Measurements from ENCODE around the gene CSNK2A3.
"Not testable (repeated sequence)": the region's sequence is repeated elsewhere in the genome, so short reads cannot be mapped to it uniquely, and the experiment has no call there.

CSNK2A3 gene

GRCh38 chr11:11380340-11380739, 27.3 kb upstream of the CSNK2A3 start:
- DNase-seq (ENCODE audit: low read depth in 2 of 2), result no peak

- no peak for DNase-seq (ENCODE audit: low read depth in 2 of 2)
Measured at GRCh38 chr11:11379661-11380060, 26.6 kb upstream of the CSNK2A3 start.

DNA sequence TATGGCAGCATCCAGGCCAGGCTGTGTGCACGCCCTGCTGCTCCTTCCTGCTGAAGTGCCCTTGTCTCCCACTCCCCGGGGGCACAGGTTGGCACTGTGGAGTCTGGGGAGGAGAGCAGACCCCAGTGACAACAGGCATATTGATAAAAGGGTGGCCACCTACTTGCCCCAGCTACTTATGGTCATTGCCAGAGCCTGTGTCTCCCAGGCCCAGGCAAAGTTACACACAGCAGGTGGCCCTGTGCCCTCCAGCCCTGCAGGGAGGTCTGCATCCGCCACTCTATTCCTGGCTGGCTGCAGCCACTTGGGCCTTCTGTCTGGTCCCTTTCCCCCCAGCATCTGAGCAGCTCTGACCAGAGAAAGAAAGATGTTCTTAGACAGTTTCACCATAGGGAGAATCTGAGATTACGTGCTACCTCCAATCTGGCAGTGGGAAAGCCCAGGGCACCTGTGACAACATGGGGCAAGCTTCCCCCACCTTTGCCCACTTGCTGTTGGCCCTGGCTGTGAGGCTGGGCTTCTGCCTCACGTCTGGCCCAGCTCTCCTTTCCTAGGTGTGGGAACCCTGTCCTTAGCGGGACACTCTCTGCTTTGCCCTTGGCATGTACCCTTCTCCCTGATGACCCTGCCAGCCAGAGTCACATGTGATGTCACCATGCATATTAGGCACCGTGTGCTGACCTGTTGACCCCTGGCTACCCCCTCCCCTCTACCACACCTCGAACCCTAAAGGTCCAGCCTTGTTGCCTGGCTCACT, 25.3 kb upstream of the CSNK2A3 start:
- no peak for DNase-seq (ENCODE audit: low read depth in 2 of 2)

DNA sequence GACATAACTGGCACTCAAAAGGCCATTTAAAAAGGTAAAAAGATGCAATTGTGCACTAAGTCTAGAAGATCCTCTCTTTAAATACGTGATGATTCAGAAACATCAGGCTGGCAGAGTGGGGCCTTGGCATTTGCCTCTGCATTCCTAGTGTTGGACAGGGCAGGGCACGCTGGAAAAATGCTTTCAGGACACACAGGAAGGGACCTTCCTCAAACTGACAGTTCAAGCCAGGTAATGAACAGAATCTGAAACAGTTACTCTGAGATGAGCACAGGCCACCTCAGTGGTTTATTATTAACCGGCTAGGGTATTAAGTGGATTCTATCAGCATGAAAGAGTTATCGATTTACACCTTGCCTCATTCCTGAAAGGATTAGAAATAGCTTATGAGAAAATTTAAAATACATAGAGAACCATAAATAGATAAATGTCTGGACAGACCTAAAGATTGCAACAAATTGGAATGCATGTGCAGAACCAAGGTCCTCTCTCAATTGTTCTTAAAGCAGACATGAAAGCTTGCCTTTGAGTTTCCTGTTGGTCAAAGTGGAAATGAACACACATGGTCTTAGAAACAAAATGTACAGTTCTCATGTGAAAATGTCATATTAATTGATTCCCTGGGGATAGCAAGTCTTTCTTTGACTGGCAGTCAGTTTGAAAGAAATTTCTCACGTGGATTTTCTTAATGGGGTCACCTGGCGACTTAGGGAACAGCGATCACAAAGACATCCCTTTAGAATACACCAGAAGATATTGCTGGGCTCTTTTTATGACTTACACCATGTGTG, 21.5 kb upstream of the CSNK2A3 start:
- DNase-seq (ENCODE audit: low read depth in 2 of 2), result no peak

- DNase-seq (ENCODE audit: low read depth in 2 of 2), result no peak
Measured at GRCh38 chr11:11373934-11374333, 20.9 kb upstream of the CSNK2A3 start.

GRCh38 chr11:11372461-11372860, 19.4 kb upstream of the CSNK2A3 start:
- DNase-seq (ENCODE audit: low read depth in 2 of 2), result no peak

DNA sequence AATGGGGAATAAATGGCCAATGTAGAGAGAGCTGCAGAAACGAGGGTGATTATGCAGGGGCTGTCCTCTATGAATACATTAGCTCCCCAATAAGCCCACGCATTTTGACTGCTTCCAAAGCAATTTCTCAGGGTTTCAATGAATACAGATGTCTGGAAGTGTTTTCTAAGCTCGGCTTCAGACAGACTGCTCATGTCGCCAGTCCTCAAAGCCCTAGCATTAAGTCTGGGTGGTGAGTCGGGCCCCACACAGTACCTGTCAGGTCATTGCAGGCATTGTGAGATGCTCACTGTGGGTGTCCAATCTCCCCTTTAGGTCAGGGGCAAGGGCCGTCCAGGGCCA, 17.9 kb upstream of the CSNK2A3 start:
- DNase-seq (ENCODE audit: low read depth in 2 of 2), result no peak

DNA sequence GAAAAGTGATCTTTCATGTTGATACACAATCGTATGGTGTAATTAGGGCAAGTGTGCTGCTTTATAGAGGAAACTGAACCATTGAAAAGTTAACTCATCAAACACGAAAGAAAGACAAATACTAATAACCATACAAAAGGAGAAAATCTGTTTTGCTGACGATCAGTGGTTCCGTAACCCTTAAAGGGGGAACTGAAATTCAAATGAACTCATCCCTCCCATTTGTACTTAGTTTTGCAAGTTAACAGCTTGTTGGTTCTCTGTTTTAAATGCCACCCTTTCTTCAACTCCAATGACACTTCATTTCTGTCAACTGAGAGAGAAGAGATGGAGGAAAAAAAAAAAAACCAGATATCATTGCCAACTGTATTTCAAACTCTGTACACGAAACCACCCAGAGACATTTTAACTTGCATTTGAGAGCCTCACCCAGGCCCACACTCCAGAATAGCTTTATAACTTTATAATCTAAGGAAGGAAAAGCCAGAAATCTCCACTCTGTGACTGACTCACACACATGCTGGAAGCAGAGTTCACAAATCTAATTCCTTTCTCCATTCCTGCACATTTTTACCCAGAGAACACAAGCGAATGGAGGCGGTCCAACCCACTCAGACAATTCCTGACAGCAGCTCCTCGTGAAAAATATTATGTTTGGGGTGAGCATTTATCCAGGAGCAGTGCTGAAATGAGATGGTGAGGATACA, 17.4 kb upstream of the CSNK2A3 start:
- no peak for DNase-seq (ENCODE audit: low read depth in 2 of 2)

GRCh38 chr11:11366793-11367192, 13.7 kb upstream of the CSNK2A3 start:
- no peak for DNase-seq (ENCODE audit: low read depth in 2 of 2)

DNA sequence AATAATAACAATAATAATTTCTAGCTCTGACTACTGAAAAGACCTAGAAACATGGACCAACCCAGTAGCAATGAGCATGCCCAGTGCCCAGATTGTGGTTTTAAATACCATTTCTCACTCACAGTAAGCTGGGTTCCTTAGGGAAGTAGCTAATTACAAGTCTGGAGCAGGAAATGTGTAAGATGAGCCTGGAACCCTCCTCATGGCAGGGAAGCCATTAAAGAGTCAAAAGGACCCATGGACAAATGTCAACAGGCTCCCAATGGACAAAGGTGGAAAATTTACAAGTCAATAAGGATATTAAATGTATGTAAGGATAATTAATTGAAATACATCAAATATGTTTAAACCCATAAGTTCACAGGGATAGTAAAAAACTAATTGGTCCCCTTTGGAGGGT, 10.6 kb upstream of the CSNK2A3 start:
- DNase-seq (ENCODE audit: low read depth in 2 of 2), result no peak

- no peak for DNase-seq (ENCODE audit: low read depth in 2 of 2)
Measured at GRCh38 chr11:11359611-11360010, 6.6 kb upstream of the CSNK2A3 start.

DNA sequence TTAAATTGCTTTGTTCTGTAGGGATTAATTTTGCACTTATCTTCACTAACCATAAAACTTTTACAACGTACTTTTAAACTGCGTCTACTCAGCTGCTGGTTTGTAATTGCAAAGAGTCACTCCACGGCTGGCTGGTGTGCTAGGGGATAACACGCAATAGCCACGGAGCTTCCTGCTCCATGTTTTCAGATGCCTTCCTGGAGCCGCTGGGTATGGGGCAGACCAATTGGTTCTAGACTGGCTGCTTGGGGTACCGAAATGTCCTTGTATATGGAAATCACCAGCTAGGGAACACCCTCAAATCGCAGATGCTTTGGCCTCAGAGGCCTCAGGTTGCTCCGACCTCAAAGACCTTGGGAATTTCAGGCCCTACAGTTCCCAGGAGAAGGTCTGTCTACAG, 3.8 kb upstream of the CSNK2A3 start:
- DNase-seq (ENCODE audit: low read depth in 2 of 2), result no peak

- DNase-seq (ENCODE audit: low read depth in 2 of 2), result not testable (repeated sequence)
Measured at GRCh38 chr11:11351851-11352250, 1.2 kb downstream of the CSNK2A3 start.

GRCh38 chr11:11351042-11351586, 1.9 kb downstream of the CSNK2A3 start:
- no peak for DNase-seq (ENCODE audit: low read depth in 2 of 2)

GRCh38 chr11:11349870-11350337, 3.1 kb downstream of the CSNK2A3 start:
- no peak for DNase-seq (ENCODE audit: low read depth in 2 of 2)

- no peak for DNase-seq (ENCODE audit: low read depth in 2 of 2)
Measured at GRCh38 chr11:11349106-11349825, 3.8 kb downstream of the CSNK2A3 start.

DNA sequence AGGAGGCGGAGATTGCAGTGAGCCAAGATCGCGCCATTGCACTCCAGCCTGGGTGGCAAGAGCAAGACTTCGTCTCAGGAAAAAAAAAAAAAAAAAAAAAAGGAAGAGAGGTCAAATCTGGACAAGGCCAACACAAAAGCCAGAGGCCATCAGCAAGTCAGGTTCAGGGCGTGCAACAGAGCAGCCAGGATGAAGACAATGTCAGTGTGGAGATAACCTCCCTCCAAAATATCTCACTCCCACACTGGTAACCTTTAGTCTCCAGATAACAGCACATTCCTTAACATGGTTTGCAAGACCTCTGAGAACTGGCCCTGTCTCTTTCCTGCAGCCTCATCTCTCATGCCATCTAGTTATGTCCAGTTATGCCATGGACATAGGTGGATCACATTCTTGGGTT, 4.7 kb downstream of the CSNK2A3 start:
- no peak for DNase-seq (ENCODE audit: low read depth in 2 of 2)

- DNase-seq (ENCODE audit: low read depth in 2 of 2), result no peak
Measured at GRCh38 chr11:11347592-11347991, 5.5 kb downstream of the CSNK2A3 start.

DNA sequence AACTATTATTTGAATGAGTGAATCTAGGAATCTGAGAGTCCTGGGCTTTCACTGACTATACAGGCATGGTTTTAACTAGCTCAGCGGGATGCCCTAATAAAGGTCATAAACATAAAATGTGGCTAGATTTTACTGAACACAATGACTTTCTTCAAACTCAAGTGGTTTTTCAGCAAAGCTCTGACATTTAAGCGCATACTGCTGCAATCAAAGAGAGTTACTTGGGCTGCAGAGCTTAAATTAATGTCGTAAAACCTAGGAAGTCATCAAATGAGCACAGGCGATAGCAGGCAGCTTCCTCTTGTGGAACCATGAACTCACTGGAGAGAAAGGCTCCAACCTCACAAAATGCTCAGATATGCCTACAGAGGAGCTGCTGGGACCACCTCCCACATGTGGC, 6.7 kb downstream of the CSNK2A3 start:
- no peak for DNase-seq (ENCODE audit: low read depth in 2 of 2)

DNA sequence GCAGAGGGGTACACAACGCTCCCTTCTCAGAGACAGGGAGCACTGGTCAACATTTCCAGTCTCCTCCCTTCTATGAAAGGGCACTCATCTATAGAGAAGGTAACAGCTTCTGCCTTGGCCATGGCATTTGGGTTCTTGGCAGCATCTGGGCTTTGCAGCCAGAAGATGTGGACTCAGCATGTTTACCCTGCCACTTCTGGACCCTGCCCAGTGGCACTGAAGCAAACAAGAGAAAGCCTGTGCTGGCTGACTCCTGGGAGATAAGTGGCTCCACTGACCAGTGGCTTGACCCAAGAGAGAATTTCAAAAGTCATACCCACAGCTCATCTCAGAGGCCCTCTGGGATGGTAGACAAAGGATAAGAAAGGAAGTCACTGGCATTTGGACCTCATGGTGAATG, 8.0 kb downstream of the CSNK2A3 start:
- DNase-seq (ENCODE audit: low read depth in 2 of 2), result no peak

DNA sequence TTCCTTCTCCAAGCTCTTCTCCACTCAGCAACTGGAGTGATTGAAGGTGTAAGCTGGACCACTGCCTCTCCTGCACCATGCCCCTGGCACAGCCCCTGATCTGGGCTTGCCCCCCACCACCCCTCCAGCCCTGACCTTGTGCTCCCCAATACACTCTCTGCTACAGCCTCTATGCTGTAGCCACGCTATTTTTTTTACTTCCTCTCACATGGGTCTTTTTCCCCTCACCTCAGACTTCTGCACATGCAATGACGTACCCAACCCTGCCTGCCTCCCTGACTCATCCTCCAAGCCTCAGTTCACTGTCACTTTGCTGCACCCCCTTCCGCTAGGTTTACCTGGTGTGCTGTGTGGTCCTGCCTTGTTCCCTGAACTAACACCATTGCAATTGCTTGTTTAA, 9.0 kb downstream of the CSNK2A3 start:
- DNase-seq (ENCODE audit: low read depth in 2 of 2), result no peak

GRCh38 chr11:11338304-11338703, 14.7 kb downstream of the CSNK2A3 start:
- DNase-seq (ENCODE audit: low read depth in 2 of 2), result no peak

Data from stimulated activated CD8-positive, alpha-beta memory T cell treated with anti-CD3 and anti-CD28 coated beads, Interleukin-2, amount 100 ng/mL, for 48 hours (primary cell).